Ovary (tissue), 9 donors: Measurements from ENCODE around the gene NCSTN. TPM values are rescaled to one million over a fixed set of nuclear protein-coding genes. Genes with fewer than 3 reads are reported as not detected.

Source experiments
- DNase-seq, 5 donors: peaks; one replicate each; pipeline ENCODE4 v3.0.0-alpha.2; 2019 to 2020
- H3K27ac ChIP-seq, 2 donors: fragments of 200-600 bp; one replicate each; pipeline versions ENCODE4 v1.5.1 to v1.8.0; 2019 to 2022
- H3K27me3 ChIP-seq: fragments of 200-600 bp; one replicate; pipeline ENCODE4 v1.8.0; 2022
- H3K36me3 ChIP-seq: fragments of 200-600 bp; sonication (generic); one replicate; pipeline ENCODE4 v1.5.1; 2019
- H3K4me1 ChIP-seq: one replicate; pipeline ENCODE4 v1.8.1; 2013; ENCODE audit warnings: mild to moderate bottlenecking, moderate library complexity; ENCODE audit not compliant: insufficient read depth
- H3K4me3 ChIP-seq: fragments of 200-600 bp; sonication (generic); one replicate; pipeline ENCODE4 v1.5.1; 2017
- H3K9me3 ChIP-seq, 2 donors: fragments of 200-600 bp in 1 of 2; sonication (generic) in 1 of 2; one replicate each; pipeline versions ENCODE4 v1.5.1 to v1.8.1; 2013 to 2019; ENCODE audit warnings: mild to moderate bottlenecking in 1 of 2, moderate library complexity in 1 of 2
- EP300 ChIP-seq: sonication (generic); formaldehyde crosslinking; IDR thresholded peaks from one replicate; pipeline ENCODE4 v1.6.1; 2017; ENCODE audit warnings: antibody characterized with exemption
- POLR2A ChIP-seq: fragments of 450-650 bp; IDR thresholded peaks from one replicate; pipeline ENCODE4 v1.6.1; 2017; ENCODE audit warnings: antibody characterized with exemption, mild to moderate bottlenecking, moderate library complexity
- WGBS, 3 donors: extraction: QIAGEN DNeasy Blood & Tissue Kit in 1 of 3; methylation state at CpG; one replicate each; pipeline versions ENCODE4 v1.1.5 to v1.1.7; 2013 to 2017; 5-methylcytosine and 5-hydroxymethylcytosine counted together
- intact Hi-C, 4 donors: fragments of 100-400 bp; cut with DNase I; formaldehyde crosslinking; loops; one replicate each; pipeline versions ENCODE4 v1.11.0 to v1.15.1; 2022 to 2023
- polyA plus RNA-seq, 2 donors: library from polyadenylated mRNA; stranded (reverse); fragments of 200-250 nt in 1 of 2; fragments of 350-450 nt in 1 of 2; fragmentation: Illumina TruSeq in 1 of 2; extraction: RNeasy Lipid Tissue Mini Kit (QIAGEN cat#74804) in 1 of 2; gene quantifications; one replicate each; pipeline ENCODE4 v1.2.3, GENCODE V29; 2013 to 2014
- total RNA-seq, 7 donors: library from RNA; depleted of rRNA in 2 of 7; stranded (reverse); fragments of >200 nt in 2 of 7; fragmentation: NEBNext Ultra II Directional in 3 of 7; extraction: Animal tissue kit (Norgen Biotek cat#: 25700) in 3 of 7; gene quantifications; one replicate each; pipeline versions ENCODE4 v1.1.0 to v1.2.4, GENCODE V29; 2016 to 2023
- TF ChIP-seq, protein P1 (sequence below), 3 donors: fragments of 450-650 bp in 2 of 3; fragments of 200-600 bp in 1 of 3; IDR thresholded peaks; one replicate each; pipeline versions ENCODE4 v1.5.1 to v1.8.0; 2016 to 2022; ENCODE audit warnings: antibody characterized with exemption in 3 of 3, mild to moderate bottlenecking in 1 of 3
- donor health status: DM: no; HTN: no; CAD: no; lungs with moderate emphysema.
- donor health status: DM: no; HTN: no; CAD: no.
- donor health status: Bipolar disorder and iron deficiency.
- donor health status: DM: yes; HTN: yes; CAD: no.
- donor health status: DM: no; HTN: no; CAD: no.
- donor health status: DM: yes; HTN: yes; CAD: no.

The NCSTN gene
- total and polyA plus RNA-seq, 9 donors, result 35.2 to 234 (median 58.1) TPM

DNA sequence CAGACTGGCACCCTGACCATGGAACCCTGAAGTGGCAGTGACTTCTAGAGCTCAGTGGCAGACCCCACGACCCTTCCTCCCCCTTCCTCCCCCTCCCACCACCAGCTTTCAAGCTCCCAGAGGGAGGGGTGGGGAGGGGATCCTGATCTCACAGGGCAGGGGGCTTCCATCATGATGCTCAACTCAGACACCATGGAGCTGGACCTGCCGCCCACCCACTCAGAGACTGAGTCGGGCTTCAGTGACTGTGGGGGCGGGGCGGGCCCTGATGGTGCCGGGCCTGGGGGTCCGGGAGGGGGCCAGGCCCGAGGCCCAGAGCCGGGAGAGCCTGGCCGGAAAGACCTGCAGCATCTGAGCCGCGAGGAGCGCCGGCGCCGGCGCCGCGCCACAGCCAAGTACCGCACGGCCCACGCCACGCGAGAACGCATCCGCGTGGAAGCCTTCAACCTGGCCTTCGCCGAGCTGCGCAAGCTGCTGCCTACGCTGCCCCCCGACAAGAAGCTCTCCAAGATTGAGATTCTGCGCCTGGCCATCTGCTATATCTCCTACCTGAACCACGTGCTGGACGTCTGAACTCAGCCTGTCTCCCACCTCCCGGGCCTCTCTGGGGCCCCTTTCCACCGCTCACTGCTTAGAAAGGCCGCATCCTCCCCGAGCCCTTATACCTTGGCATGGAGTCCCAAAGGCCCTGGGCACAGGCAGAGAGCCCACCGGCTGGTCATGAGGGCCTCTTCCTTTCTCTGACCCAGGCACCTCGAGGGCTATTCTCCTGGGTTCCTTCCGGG lies 27.6 kb downstream of the NCSTN start:
- no peaks in the 10 kb centered on the region for H3K9me3 ChIP-seq
- H3K27ac ChIP-seq, result no peak overlapping the region
- no peak for DNase-seq
- no peaks in the 10 kb centered on the region for H3K27me3 ChIP-seq
- H3K36me3 ChIP-seq, result no peaks in the 10 kb centered on the region
- intact Hi-C loops, result loop anchor here in 1 of 4 donors (10.0 kb wide), 1 partner anchor 176 kb away; the partner anchor contains the start of gene CASQ1
- 54 to 64% (median 55%) methylated on average over 38 to 42 of the region's 42 CpGs for WGBS, 3 donors
- TF ChIP-seq EP300, result no peak
- TF ChIP-seq POLR2A, result no peak
- TF ChIP-seq, protein P1, sequence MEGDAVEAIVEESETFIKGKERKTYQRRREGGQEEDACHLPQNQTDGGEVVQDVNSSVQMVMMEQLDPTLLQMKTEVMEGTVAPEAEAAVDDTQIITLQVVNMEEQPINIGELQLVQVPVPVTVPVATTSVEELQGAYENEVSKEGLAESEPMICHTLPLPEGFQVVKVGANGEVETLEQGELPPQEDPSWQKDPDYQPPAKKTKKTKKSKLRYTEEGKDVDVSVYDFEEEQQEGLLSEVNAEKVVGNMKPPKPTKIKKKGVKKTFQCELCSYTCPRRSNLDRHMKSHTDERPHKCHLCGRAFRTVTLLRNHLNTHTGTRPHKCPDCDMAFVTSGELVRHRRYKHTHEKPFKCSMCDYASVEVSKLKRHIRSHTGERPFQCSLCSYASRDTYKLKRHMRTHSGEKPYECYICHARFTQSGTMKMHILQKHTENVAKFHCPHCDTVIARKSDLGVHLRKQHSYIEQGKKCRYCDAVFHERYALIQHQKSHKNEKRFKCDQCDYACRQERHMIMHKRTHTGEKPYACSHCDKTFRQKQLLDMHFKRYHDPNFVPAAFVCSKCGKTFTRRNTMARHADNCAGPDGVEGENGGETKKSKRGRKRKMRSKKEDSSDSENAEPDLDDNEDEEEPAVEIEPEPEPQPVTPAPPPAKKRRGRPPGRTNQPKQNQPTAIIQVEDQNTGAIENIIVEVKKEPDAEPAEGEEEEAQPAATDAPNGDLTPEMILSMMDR (IDR thresholded peaks at IDR 0.05), result no peak
- H3K4me1 ChIP-seq, result no peaks in the 10 kb centered on the region
- H3K4me3 ChIP-seq, result no peak overlapping the region

DNA sequence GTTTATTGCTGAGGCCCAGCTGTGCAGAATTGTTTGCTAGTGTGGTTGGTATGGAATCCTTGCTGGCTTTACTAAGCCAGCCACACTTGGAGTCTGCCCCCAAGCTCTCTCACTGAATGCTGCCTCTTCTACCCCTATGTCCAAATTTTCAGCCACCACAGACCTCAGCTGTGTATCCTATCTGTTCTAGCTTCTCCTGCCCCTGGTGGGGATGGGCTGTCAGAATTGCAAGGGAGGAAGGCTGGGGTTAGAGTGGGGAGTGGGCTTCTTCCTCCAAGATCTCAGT lies 28.1 kb downstream of the NCSTN start:
- H3K27me3 ChIP-seq, result no peaks in the 10 kb centered on the region
- DNase-seq, result no peak
- intact Hi-C loops, result loop anchor here in 1 of 4 donors (10.0 kb wide), 1 partner anchor 176 kb away; the partner anchor contains the start of gene CASQ1
- no peaks in the 10 kb centered on the region for H3K4me1 ChIP-seq
- TF ChIP-seq POLR2A (no peak), EP300 (no peak)
- TF ChIP-seq, protein P1 (IDR thresholded peaks at IDR 0.05), result no peak
- H3K9me3 ChIP-seq, result no peaks in the 10 kb centered on the region
- H3K36me3 ChIP-seq, result no peaks in the 10 kb centered on the region
- H3K4me3 ChIP-seq, result no peak overlapping the region
- no peak overlapping the region for H3K27ac ChIP-seq

DNA sequence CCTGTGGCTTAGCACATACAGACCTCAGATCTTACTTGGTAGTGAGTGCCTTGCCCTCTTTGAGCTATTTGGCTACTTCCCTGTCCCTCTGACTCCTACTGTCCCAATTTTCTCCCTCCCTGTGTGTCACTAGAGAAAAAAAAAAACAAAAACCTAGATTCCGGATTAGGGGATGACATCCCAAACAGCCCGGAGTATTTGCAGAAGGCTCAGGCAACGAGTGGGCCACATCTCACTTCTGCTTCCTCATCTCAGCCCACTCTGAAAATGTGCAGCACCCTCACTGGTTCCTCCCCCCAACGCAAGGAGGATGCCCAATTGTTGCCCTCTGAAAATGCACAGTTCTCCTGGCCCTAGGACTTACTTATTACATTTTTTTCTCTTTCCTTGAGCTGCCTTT lies 28.6 kb downstream of the NCSTN start:
- no peak overlapping the region for H3K27ac ChIP-seq
- DNase-seq, result no peak
- H3K4me3 ChIP-seq, result no peak overlapping the region
- H3K36me3 ChIP-seq, result no peaks in the 10 kb centered on the region
- intact Hi-C loops, result loop anchor here in 1 of 4 donors (10.0 kb wide), 1 partner anchor 177 kb away; the partner anchor contains the start of gene CASQ1
- H3K9me3 ChIP-seq, result no peaks in the 10 kb centered on the region
- H3K4me1 ChIP-seq, result no peaks in the 10 kb centered on the region
- WGBS, 3 donors, result 80 to 89% (median 89%) methylated on average over 4 of the region's 4 CpGs
- H3K27me3 ChIP-seq, result no peaks in the 10 kb centered on the region
- no peak for TF ChIP-seq POLR2A
- TF ChIP-seq EP300, result no peak
- TF ChIP-seq, protein P1 (IDR thresholded peaks at IDR 0.05), result no peak

DNA sequence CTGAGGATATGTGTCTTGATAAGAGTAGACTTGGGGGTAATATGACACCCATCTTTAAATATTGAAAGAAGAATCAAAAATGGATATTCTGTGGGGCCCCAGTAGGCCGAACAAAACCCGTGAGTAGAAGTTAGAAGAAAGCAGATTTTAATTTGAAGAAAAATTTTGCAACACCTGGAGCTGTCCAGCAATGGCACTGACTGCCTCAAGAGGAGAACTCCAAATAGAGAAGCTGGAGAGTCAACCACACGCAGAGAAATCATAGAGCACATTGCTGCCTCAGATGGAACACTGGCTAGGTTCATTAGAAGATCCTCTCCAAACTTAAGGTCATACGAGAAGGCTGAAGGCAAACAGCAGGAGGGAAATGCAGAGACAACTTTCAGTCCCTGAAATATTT lies 30.5 kb downstream of the NCSTN start:
- no peaks in the 10 kb centered on the region for H3K4me1 ChIP-seq
- TF ChIP-seq, protein P1 (IDR thresholded peaks at IDR 0.05), result no peak
- no peak for TF ChIP-seq EP300
- no peak for TF ChIP-seq POLR2A
- no peaks in the 10 kb centered on the region for H3K36me3 ChIP-seq
- H3K27ac ChIP-seq, result no peak overlapping the region
- 78 to 88% (median 79%) methylated on average over 4 of the region's 4 CpGs for WGBS, 3 donors
- H3K4me3 ChIP-seq, result no peak overlapping the region
- H3K9me3 ChIP-seq, result no peaks in the 10 kb centered on the region
- intact Hi-C loops, result loop anchor here in 1 of 4 donors (10.0 kb wide), 1 partner anchor 179 kb away; the partner anchor contains the start of gene CASQ1
- no peak for DNase-seq
- no peaks in the 10 kb centered on the region for H3K27me3 ChIP-seq
